ENCODE results near the gene CLSTN3.

The CLSTN3 gene

DNA sequence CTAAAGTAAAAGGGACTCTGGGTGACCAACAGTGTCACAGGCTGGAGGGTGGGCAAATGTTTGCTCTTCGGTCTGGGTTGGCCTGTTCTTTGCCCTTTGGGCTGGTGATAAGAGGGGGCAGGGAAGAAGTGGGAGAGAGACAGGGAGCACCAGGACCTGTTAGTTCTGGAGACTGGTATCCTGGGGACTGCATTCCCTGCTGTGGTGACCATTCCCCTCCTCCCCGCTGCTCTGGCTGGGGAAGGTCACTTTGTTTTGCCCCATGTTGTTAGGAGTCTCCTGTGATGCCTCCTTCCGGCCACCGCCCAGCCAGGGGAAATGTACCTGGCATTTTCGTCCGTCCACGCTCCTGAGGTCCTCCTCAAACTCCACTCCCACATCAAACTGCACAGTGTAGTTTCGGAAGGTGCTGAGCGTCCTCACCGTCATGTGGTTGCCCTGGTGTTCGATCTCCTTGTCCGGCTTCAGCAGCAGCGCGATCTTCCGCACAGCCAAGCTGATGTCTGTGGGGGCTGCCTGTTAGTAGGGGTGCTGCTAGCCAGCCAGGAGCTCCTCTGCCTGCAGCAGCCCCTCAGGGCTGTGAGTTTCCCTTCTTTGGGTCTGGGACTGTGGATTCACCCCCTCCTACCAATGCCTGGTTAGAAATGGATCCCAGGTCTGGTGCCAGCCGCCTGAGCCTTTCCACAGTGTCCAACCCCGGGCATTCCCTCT, 2.1 kb upstream of the CLSTN3 start:
- no peak for DNase-seq (ENCODE audit: low spot score)

DNA sequence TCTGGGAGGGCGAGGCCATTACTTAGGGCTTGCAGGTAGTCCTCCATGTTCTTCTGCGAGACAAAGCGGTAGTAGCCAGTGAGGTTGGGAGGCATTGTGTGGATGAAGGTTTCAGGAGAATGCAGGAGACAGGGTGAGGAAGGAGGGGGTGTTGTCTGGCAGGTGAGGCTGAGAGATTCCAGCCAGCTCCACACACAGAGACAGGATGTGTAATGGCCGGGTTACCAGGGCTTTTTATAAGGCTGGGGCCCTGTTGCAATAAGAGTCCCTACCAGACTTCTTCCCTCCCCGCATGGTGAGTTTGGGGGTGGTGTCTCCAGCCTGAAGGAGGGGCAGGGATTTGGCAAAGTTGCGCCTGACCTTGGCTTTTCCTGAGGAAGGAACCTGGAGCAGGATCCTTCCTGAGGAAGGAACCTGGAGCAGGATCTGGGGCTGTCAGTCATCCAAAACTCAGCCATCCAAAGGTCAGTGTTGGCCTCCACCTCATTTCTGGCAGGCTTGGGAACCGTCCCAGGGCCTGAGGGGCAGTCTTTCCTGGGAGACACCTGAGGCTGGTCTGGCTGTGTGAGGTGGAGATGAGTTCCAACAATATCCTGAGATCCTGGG, 1.4 kb upstream of the CLSTN3 start, which contains the start of gene RBP5:
RBP5 (minus strand) TSS at position 209 of the 606 bp plus-strand sequence; CDS start at position 95, 114 bp downstream.
- DNase-seq (ENCODE audit: low spot score): no peak

- no peak for DNase-seq (ENCODE audit: low spot score)
These were observed 792 bp upstream of the CLSTN3 start for GRCh38 chr12:7129287-7129871.

- DNase-seq (ENCODE audit: low spot score): peak; percentile 83
These were observed 730 bp downstream of the CLSTN3 start for GRCh38 chr12:7130701-7131501.

GRCh38 chr12:7131502-7131866, 1.3 kb downstream of the CLSTN3 start:
- no peak for DNase-seq (ENCODE audit: low spot score)

GRCh38 chr12:7134396-7135166, 4.4 kb downstream of the CLSTN3 start:
- DNase-seq (ENCODE audit: low spot score): no peak

DNA sequence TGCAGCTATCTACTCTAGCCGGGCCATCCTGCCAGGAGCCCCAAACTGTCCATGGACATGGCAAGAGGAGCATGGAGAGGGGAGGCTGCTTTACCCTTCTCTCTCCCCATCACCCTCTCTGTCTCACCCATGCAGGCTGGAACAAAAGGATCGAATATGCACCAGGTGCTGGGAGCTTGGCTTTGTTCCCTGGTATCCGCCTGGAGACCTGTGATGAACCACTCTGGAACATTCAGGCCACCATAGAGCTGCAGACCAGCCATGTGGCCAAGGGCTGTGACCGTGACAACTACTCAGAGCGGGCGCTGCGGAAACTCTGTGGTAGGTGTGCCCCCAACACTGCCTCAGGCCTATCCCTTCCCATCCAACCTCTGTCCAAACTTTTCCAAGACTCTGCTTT, 5.9 kb downstream of the CLSTN3 start:
- DNase-seq (ENCODE audit: low spot score): no peak

DNA sequence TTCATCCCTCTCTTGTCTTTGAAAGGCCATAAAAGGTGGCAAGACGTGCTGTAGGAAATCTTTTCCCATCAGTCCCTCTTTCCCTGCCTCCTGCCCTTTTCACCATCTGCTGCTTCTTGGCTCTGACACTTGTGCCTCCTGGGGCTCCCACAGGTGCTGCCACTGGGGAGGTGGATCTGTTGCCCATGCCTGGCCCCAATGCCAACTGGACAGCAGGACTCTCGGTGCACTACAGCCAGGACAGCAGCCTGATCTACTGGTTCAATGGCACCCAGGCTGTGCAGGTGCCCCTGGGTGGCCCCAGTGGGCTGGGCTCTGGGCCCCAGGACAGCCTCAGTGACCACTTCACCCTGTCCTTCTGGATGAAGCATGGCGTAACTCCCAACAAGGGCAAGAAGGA, 6.5 kb downstream of the CLSTN3 start:
- no peak for DNase-seq (ENCODE audit: low spot score)

GRCh38 chr12:7137908-7138307, 7.7 kb downstream of the CLSTN3 start:
- DNase-seq (ENCODE audit: low spot score): no peak

- no peak for DNase-seq (ENCODE audit: low spot score)
These were observed 9.0 kb downstream of the CLSTN3 start for GRCh38 chr12:7139200-7139599.

DNA sequence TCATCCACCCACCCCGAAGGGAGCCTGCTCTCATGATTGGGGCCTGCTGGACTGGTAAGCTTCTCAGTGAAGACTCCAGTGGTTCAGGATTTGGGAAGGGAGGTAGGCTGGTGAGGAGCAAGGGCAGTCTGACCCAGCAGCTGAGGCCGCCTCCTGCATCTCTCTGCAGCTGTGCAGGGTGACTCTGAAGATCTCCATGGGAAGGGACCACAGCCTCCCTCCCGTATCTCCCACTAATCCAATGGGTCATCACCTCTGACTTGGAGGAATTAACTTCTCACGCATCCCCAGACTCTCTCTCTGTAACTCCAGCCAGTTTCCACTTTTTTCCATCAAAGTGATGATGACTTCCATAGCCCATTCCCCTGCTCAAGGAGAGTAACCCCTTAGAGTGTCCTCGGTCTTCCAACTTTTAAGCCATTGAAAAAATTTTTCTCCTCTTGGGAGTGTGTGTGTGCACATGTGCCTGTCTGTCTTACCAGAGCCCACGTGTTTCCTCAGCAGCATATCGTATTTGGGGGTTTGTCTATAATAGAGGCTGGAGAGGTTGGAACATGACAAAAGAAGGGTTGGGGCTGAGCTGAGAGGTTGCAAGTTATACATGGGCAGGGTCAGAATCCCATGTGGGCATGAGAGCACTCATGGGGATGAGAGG, 11.3 kb downstream of the CLSTN3 start:
- no peak for DNase-seq (ENCODE audit: low spot score)

GRCh38 chr12:7142056-7142644, 12.0 kb downstream of the CLSTN3 start:
- DNase-seq (ENCODE audit: low spot score): peak; percentile 63

DNA sequence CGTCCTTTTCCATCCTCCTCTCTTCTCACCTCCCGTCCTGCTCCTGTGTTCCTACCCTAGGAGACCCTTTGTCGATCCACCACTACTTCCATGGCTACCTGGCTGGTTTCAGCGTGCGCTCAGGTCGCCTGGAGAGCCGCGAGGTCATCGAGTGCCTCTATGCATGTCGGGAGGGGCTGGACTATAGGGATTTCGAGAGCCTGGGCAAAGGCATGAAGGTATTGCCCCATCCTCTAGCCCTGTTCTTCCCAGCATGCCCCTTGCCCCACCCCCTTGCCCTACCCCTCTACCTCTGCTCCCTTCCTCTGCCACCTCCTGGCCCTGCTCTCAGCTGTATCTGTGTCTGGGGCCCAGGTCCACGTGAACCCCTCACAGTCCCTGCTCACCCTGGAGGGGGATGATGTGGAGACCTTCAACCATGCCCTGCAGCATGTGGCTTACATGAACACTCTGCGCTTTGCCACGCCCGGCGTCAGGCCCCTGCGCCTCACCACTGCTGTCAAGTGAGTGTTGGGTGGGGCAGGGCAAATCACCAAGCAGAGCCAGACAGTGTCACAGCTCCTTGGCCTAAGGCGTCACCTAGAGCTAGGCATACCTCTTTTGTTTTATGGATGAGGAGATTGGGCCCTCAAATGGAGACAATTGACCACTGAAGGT, 12.8 kb downstream of the CLSTN3 start:
- no peak for DNase-seq (ENCODE audit: low spot score)

GRCh38 chr12:7143564-7143963, 13.4 kb downstream of the CLSTN3 start:
- DNase-seq (ENCODE audit: low spot score): no peak

GRCh38 chr12:7144414-7145120, 14.4 kb downstream of the CLSTN3 start:
- DNase-seq (ENCODE audit: low spot score): peak; percentile 82

DNA sequence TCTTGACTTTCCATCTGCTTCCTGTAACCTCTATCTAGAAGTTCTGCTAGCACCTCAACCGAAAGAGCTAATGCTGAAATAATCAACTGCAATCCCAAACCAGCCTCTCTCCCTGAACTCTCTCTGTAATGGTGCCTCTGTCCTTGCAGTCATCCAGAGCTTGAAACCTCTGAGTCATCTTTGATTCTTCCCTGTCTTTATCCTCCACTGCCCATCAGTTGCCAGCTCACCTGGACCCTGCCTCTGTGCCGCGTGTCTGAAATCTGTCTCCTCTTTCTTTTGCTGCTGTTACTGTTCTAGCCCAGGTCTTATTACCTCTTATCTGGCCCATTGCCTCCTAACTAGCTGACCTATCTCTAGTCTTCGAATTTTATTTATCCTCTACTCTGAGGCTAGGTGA, 15.5 kb downstream of the CLSTN3 start:
- no peak for DNase-seq (ENCODE audit: low spot score)

DNA sequence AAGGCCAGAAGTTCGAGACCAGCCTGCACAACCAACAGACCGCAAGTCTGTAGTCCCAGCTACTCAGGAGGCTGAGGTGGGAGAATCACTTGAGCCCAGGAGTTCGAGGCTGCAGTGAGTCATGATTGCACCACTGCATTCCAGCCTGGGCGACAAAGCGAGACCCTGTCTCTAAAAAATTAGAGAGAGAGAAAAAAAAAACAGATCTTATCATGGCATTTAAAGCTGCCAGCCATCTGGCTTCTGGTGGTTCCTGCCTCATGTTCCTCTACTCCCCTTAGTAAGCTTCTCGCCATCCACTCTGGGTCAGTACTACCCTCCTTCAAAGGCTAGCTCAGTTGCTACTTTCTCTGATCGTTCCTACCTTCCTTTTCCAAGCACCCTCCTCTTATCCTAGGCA, 16.1 kb downstream of the CLSTN3 start:
- DNase-seq (ENCODE audit: low spot score): no peak

GRCh38 chr12:7146906-7147305, 16.7 kb downstream of the CLSTN3 start:
- no peak for DNase-seq (ENCODE audit: low spot score)

DNA sequence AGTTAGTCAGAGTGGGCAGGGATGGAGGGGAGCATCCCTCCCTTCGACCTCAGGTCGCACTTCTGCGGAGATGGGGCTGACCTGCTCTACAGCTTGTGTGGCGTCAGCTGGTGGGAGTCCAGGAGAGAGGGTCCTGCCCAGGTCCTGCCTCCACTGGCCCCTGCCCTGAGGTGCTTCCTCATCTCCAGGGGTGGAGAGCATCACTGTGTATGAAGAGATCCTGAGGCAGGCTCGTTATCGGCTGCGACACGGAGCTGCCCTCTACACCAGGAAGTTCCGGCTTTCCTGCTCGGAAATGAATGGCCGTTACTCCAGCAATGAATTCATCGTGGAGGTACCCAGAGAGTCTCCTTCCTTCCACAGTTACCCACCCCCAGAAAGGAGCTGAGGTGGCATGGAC, 20.2 kb downstream of the CLSTN3 start:
- no peak for DNase-seq (ENCODE audit: low spot score)

GRCh38 chr12:7150841-7151240, 20.7 kb downstream of the CLSTN3 start:
- DNase-seq (ENCODE audit: low spot score): no peak

Measured in SW480 (cell line).